Activated naive CD8-positive, alpha-beta T cell treated with anti-CD3 and anti-CD28 coated beads, Interleukin-2, amount 50 U/mL, for 24 hours (primary cell): Measurements from ENCODE around the gene GASK1A.

ENCODE experiments used
- ATAC-seq: fragments of 150-1000 bp; cut with Tn5 transposase; one replicate; pipeline ENCODE4 v1.10.0; 2021
- DNase-seq: peaks from one replicate; pipeline ENCODE4 v3.0.0; 2021
- H3K27ac Mint-ChIP-seq: one replicate; pipeline ENCODE4 v1.8.0; 2021; ENCODE audit warnings: mild to moderate bottlenecking, mixed read lengths
- H3K27me3 Mint-ChIP-seq: one replicate; pipeline ENCODE4 v1.8.0; 2021; ENCODE audit warnings: mixed read lengths
- H3K36me3 Mint-ChIP-seq: one replicate; pipeline ENCODE4 v1.8.0; 2021; ENCODE audit warnings: low read depth, mixed read lengths
- H3K4me1 Mint-ChIP-seq: one replicate; pipeline ENCODE4 v1.8.0; 2021; ENCODE audit warnings: mixed read lengths
- H3K4me3 Mint-ChIP-seq: one replicate; pipeline ENCODE4 v1.8.0; 2021; ENCODE audit warnings: mild to moderate bottlenecking, moderate library complexity, mixed read lengths
- H3K9me3 Mint-ChIP-seq: one replicate; pipeline ENCODE4 v1.8.0; 2021; ENCODE audit warnings: mixed read lengths

Gene GASK1A

GRCh38 chr3:43014241-43014640 lies 35.1 kb downstream of the GASK1A start:
- ATAC-seq: no peak
- Mint-ChIP-seq H3K27ac (no peak overlapping the region), H3K36me3 (no peaks in the 10 kb centered on the region), H3K9me3 (no peaks in the 10 kb centered on the region), H3K27me3 (no peaks in the 10 kb centered on the region), H3K4me3 (no peak overlapping the region), H3K4me1 (peaks cover 10% of the 10 kb centered on the region)
- no peak for DNase-seq

GRCh38 chr3:43014956-43015355 lies 35.8 kb downstream of the GASK1A start:
- DNase-seq (no peak), ATAC-seq (no peak)
- Mint-ChIP-seq H3K4me1 (peaks cover 15% of the 10 kb centered on the region), H3K4me3 (no peak overlapping the region), H3K36me3 (no peaks in the 10 kb centered on the region), H3K9me3 (no peaks in the 10 kb centered on the region), H3K27ac (no peak overlapping the region), H3K27me3 (no peaks in the 10 kb centered on the region)

- ATAC-seq: peak; percentile 55
- no peak for DNase-seq
- Mint-ChIP-seq H3K27ac (no peak overlapping the region), H3K36me3 (no peaks in the 10 kb centered on the region), H3K4me1 (peaks cover 18% of the 10 kb centered on the region), H3K27me3 (no peaks in the 10 kb centered on the region), H3K9me3 (no peaks in the 10 kb centered on the region), H3K4me3 (no peak overlapping the region)
Observed at GRCh38 chr3:43015572-43015971, 36.5 kb downstream of the GASK1A start.

DNA sequence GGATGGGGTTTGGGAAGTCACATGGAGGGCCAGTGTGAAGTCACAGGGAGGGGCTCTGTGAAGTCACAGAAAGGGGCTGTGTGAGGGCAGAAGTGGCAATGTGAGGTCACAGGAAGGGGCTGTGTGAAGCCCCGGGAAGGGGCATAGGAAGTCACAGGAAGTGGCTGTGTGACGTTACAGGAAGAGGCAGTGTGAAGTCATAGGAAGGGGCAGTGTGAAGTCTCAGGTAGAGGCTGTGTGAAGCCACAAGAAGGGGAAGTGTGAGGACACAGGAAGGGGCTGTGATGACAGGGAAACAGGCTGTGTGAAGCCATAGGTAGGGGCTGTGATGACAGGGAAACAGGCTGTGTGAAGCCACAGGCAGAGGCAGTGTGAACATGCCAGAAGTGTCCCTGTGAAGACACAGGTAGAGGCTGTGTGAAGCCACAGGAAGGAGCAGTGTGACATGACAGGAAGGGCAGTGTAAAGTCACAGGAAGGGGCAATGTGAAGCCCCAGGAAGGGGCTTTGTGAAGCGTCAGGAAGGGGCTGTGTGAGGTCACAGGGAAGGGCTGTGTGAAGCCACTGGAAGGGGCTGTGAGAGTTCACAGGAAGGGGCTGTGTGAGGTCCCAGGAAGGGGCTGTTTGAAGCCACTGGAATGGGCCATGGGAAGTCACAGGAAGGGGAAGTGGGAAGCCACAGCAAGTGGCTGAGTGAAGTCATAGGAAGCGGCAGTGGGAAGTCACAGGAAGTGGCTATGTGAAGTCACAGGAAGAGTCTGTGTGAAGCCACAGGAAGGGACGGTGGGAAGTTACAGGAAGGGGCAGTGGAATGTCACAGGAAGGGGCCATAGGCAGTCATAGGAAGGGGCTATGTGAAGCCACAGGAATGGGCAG lies 37.1 kb downstream of the GASK1A start:
- Mint-ChIP-seq H3K9me3 (peaks cover 2% of the 10 kb centered on the region), H3K27me3 (no peaks in the 10 kb centered on the region), H3K4me1 (peaks cover 25% of the 10 kb centered on the region), H3K27ac (no peak overlapping the region), H3K36me3 (peaks cover 1% of the 10 kb centered on the region), H3K4me3 (no peak overlapping the region)
- DNase-seq (no peak), ATAC-seq (no peak)

DNA sequence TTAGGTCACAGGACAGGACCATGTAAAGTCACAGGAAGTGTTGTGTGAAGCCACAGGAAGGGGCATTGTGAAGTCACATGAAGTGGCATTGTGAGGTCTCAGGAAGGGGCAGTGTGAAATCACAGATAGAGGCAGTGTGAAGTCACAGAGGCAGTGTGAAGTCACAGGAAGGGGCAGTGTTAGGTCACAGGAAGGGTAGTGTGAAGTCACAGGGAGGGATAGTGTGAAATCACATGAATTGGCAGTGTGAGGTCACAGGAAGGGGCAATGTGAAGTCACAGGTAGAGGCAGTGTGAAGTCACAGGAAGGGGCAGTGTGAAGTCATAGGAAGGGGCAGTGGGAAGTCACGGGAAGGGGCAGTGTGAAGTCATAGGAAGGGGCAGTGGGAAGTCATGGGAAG lies 37.9 kb downstream of the GASK1A start:
- no peak overlapping the region for H3K4me3 Mint-ChIP-seq
- no peak for ATAC-seq
- peaks cover 33% of the 10 kb centered on the region for H3K4me1 Mint-ChIP-seq
- H3K9me3 Mint-ChIP-seq: peaks cover 9% of the 10 kb centered on the region
- H3K27ac Mint-ChIP-seq: no peak overlapping the region
- no peak for DNase-seq
- no peaks in the 10 kb centered on the region for H3K27me3 Mint-ChIP-seq
- H3K36me3 Mint-ChIP-seq: peaks cover 6% of the 10 kb centered on the region

- ATAC-seq (no peak), DNase-seq (no peak)
- H3K9me3 Mint-ChIP-seq: peaks cover 9% of the 10 kb centered on the region
- H3K4me1 Mint-ChIP-seq: peaks cover 38% of the 10 kb centered on the region
- no peak overlapping the region for H3K4me3 Mint-ChIP-seq
- no peak overlapping the region for H3K27ac Mint-ChIP-seq
- H3K27me3 Mint-ChIP-seq: no peaks in the 10 kb centered on the region
- peaks cover 8% of the 10 kb centered on the region for H3K36me3 Mint-ChIP-seq
Observed at GRCh38 chr3:43017593-43018195, 38.6 kb downstream of the GASK1A start.

GRCh38 chr3:43018246-43018645 lies 39.1 kb downstream of the GASK1A start:
- no peak for ATAC-seq
- H3K27me3 Mint-ChIP-seq: no peaks in the 10 kb centered on the region
- no peak overlapping the region for H3K27ac Mint-ChIP-seq
- no peak overlapping the region for H3K4me3 Mint-ChIP-seq
- H3K36me3 Mint-ChIP-seq: peaks cover 8% of the 10 kb centered on the region
- H3K9me3 Mint-ChIP-seq: peaks cover 9% of the 10 kb centered on the region
- no peak for DNase-seq
- H3K4me1 Mint-ChIP-seq: peaks cover 44% of the 10 kb centered on the region

GRCh38 chr3:43019006-43019809 lies 40.1 kb downstream of the GASK1A start:
- ATAC-seq: no peak
- DNase-seq: no peak
- Mint-ChIP-seq H3K4me3 (no peak overlapping the region), H3K4me1 (peaks cover 54% of the 10 kb centered on the region), H3K36me3 (peaks cover 8% of the 10 kb centered on the region), H3K27me3 (no peaks in the 10 kb centered on the region), H3K9me3 (peaks cover 9% of the 10 kb centered on the region), H3K27ac (no peak overlapping the region)

- Mint-ChIP-seq H3K9me3 (peaks cover 9% of the 10 kb centered on the region), H3K36me3 (peaks cover 8% of the 10 kb centered on the region), H3K27ac (no peak overlapping the region), H3K27me3 (no peaks in the 10 kb centered on the region), H3K4me1 (peaks cover 60% of the 10 kb centered on the region), H3K4me3 (no peak overlapping the region)
- ATAC-seq (no peak), DNase-seq (no peak)
Observed at GRCh38 chr3:43019826-43020225, 40.7 kb downstream of the GASK1A start.

DNA sequence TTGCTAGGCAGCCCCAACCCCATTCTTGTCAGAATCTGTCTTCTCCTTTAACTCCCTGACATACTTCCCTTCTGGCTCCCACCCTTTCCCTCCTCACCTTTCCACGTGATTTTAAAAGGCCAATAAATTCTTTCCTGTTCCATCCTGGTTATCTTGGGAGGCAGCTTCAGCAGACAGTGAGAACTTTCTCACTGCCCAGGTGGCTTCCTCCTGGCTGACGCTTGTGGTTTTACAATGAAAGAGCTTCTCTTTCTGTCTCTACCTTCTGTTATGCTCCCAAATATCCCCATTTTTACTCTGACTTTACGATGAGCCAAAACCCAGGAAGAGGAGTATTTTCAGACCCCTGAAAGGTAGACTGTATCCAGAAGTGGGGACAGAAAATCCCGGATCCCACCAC lies 42.1 kb downstream of the GASK1A start:
- Mint-ChIP-seq H3K27ac (no peak overlapping the region), H3K27me3 (no peaks in the 10 kb centered on the region), H3K4me1 (peaks cover 70% of the 10 kb centered on the region), H3K36me3 (peaks cover 8% of the 10 kb centered on the region), H3K4me3 (no peak overlapping the region), H3K9me3 (peaks cover 9% of the 10 kb centered on the region)
- no peak for ATAC-seq
- no peak for DNase-seq

DNA sequence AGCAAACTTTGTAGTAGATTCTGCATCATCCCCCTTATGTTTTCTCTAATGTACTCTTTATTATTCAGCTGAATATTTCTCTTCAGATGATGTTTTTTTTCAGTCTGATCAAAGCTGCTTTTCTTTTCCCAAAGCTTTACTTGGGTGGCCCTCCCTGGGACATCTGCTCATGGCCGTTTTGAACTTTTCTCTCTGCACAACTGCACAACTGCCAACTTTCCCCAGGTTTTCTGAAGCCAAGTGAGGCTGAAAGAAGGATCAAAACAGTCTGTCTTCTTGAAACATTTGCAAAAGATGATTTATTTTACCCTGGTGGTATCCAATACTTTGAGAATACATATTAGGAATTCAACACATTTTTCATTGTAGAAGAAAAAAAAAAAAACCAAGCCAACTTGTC lies 43.0 kb downstream of the GASK1A start:
- peaks cover 11% of the 10 kb centered on the region for H3K9me3 Mint-ChIP-seq
- DNase-seq (no peak), ATAC-seq (no peak)
- peaks cover 8% of the 10 kb centered on the region for H3K36me3 Mint-ChIP-seq
- no peak overlapping the region for H3K4me3 Mint-ChIP-seq
- peaks cover 70% of the 10 kb centered on the region for H3K4me1 Mint-ChIP-seq
- no peak overlapping the region for H3K27ac Mint-ChIP-seq
- no peaks in the 10 kb centered on the region for H3K27me3 Mint-ChIP-seq

DNA sequence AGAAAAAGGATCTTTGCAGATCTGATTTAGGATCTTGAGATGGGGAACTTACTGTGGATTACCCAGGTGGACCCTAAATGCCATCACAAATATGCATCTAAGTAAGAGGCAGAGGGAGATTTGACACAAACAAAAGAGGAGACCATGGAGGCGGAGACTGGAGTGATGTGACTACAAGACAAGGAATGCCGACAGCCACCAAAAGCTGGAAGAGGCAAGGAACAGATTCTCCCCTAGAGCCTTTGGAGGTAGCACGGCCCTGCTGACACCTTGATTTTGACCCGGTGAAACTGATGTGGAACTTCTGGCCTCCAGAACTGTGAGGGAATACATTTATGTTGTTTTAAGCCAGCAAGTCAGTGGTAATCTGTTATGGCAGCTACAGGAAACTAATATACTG lies 44.0 kb downstream of the GASK1A start:
- Mint-ChIP-seq H3K36me3 (peaks cover 8% of the 10 kb centered on the region), H3K9me3 (peaks cover 12% of the 10 kb centered on the region), H3K27ac (no peak overlapping the region), H3K27me3 (no peaks in the 10 kb centered on the region), H3K4me3 (no peak overlapping the region), H3K4me1 (peaks cover 70% of the 10 kb centered on the region)
- ATAC-seq (no peak), DNase-seq (no peak)

GRCh38 chr3:43023746-43024145 lies 44.6 kb downstream of the GASK1A start:
- Mint-ChIP-seq H3K27ac (peak overlapping the region; percentile 49), H3K36me3 (peaks cover 8% of the 10 kb centered on the region), H3K9me3 (peaks cover 12% of the 10 kb centered on the region), H3K4me1 (peaks cover 65% of the 10 kb centered on the region), H3K27me3 (no peaks in the 10 kb centered on the region), H3K4me3 (peak overlapping the region; percentile 60)
- ATAC-seq (no peak), DNase-seq (no peak)

GRCh38 chr3:43024181-43024885 lies 45.2 kb downstream of the GASK1A start:
- no peak for DNase-seq
- Mint-ChIP-seq H3K9me3 (peaks cover 12% of the 10 kb centered on the region), H3K36me3 (peaks cover 8% of the 10 kb centered on the region), H3K27me3 (no peaks in the 10 kb centered on the region), H3K27ac (peak overlapping the region; percentile 49), H3K4me1 (peaks cover 60% of the 10 kb centered on the region), H3K4me3 (peak overlapping the region; percentile 60)
- ATAC-seq: peak; percentile 80
